ENCODE results near the gene NBPF9.
"Not testable (repeated sequence)": the region's sequence is repeated elsewhere in the genome, so short reads cannot be mapped to it uniquely, and the experiment has no call there.

- not testable (repeated sequence) for TF ChIP-seq CTCF (IDR thresholded peaks at IDR 0.05; ENCODE audit: insufficient read depth, low read length); REST (IDR thresholded peaks at IDR 0.05; ENCODE audit: insufficient replicate concordance, low read depth)
These were observed 87.8 kb downstream of the NBPF9 start for GRCh38 chr1:149015522-149015921.
